Loucy (cell line): ENCODE measurements around the gene SLC22A1.

ENCODE experiments used
- CTCF ChIP-seq: fragments of 200-600 bp; sonication (generic); conservative IDR thresholded peaks from 2 replicates; pipeline ENCODE4 v1.5.1; 2014; ENCODE audit warnings: mild to moderate bottlenecking, antibody characterized with exemption, low read length
- EZH2phosphoT487 ChIP-seq: fragments of 200-600 bp; IDR thresholded peaks from 2 replicates; pipeline ENCODE4 v1.6.1; 2018; ENCODE audit warnings: antibody characterized with exemption, mild to moderate bottlenecking, moderate library complexity, borderline replicate concordance

- TF ChIP-seq CTCF = no peak
- no peak for TF ChIP-seq EZH2phosphoT487
Observed at GRCh38 chr6:160103825-160104100, 17.9 kb upstream of the SLC22A1 start.
